DOHH2 (cell line): ENCODE data around the gene SF3A2.

Source experiments
- CTCF ChIP-seq: fragments of 200-600 bp; sonication (generic); IDR thresholded peaks from one replicate; pipeline ENCODE4 v1.5.1; 2014; ENCODE audit warnings: antibody characterized with exemption, mild to moderate bottlenecking, low read depth, low read length; ENCODE audit not compliant: poor library complexity, severe bottlenecking
- EZH2phosphoT487 ChIP-seq: fragments of 200-600 bp; sonication (generic); IDR thresholded peaks from 2 replicates; pipeline ENCODE4 v1.6.1; 2017; ENCODE audit warnings: borderline replicate concordance, mild to moderate bottlenecking, antibody characterized with exemption, low read length, moderate library complexity, mixed read lengths

- TF ChIP-seq CTCF (no peak), EZH2phosphoT487 (no peak)
Measured at GRCh38 chr19:2239771-2240770, 3.4 kb downstream of the SF3A2 start.
